ENCODE results near the gene VDAC2.

- TF ChIP-seq CTCF (IDR thresholded peaks at IDR 0.05) (no peak), POLR2A (IDR thresholded peaks at IDR 0.05) (no peak)
Observed at GRCh38 chr10:75197066-75197465, 13.5 kb upstream of the VDAC2 start.
